Mesenchymal stem cell (in vitro differentiated cells and primary cell): ENCODE results near the gene PTGFRN.
A peak's percentile ranks its signal among the peaks of the same experiment; 100 is the strongest.

Source experiments
- DNase-seq: peaks from one replicate; pipeline ENCODE4 v3.0.0-alpha.2; 2013
- H2AFZ ChIP-seq: one replicate; pipeline ENCODE4 v1.6.1; 2013; ENCODE audit warnings: low read depth, mild to moderate bottlenecking, control low read depth, inconsistent platforms, low read length, moderate library complexity
- H2AK5ac ChIP-seq: 2 replicates; pipeline ENCODE4 v1.6.1; 2013; ENCODE audit warnings: low read length, moderate library complexity, mild to moderate bottlenecking, inconsistent platforms; ENCODE audit not compliant: severe bottlenecking
- H2BK120ac ChIP-seq: one replicate; pipeline ENCODE4 v1.6.1; 2013; ENCODE audit warnings: low read depth, mild to moderate bottlenecking, inconsistent platforms, low read length, moderate library complexity
- H2BK12ac ChIP-seq, 2 experiments: one replicate each; pipeline ENCODE4 v1.6.1; 2013; ENCODE audit warnings: inconsistent platforms in 2 of 2, low read length in 2 of 2, mild to moderate bottlenecking in 2 of 2, moderate library complexity in 2 of 2, control low read depth in 1 of 2
- H2BK15ac ChIP-seq: one replicate; pipeline ENCODE4 v1.6.1; 2013; ENCODE audit warnings: mild to moderate bottlenecking, low read depth, inconsistent platforms; ENCODE audit not compliant: poor library complexity, severe bottlenecking
- H2BK5ac ChIP-seq: 2 replicates; pipeline ENCODE4 v1.6.1; 2013; ENCODE audit warnings: low read depth, mild to moderate bottlenecking, low read length, control low read depth, inconsistent platforms; ENCODE audit not compliant: poor library complexity, severe bottlenecking
- H3K14ac ChIP-seq, 2 experiments: one replicate each; pipeline ENCODE4 v1.6.1; 2013; ENCODE audit warnings: inconsistent platforms in 2 of 2, low read length in 2 of 2, control low read depth in 1 of 2, mild to moderate bottlenecking in 1 of 2, moderate library complexity in 1 of 2
- H3K18ac ChIP-seq, 2 experiments: one replicate each; pipeline ENCODE4 v1.6.1; 2013; ENCODE audit warnings: inconsistent platforms in 2 of 2, low read length in 2 of 2, control low read depth in 1 of 2, low read depth in 1 of 2, mild to moderate bottlenecking in 1 of 2
- H3K23ac ChIP-seq, 2 experiments: one replicate each; pipeline ENCODE4 v1.6.1; 2013; ENCODE audit warnings: inconsistent platforms in 2 of 2, low read length in 2 of 2, mild to moderate bottlenecking in 2 of 2, moderate library complexity in 2 of 2, control low read depth in 1 of 2
- H3K27ac ChIP-seq: 2 replicates; pipeline ENCODE4 v1.5.1; 2013; ENCODE audit warnings: mild to moderate bottlenecking, moderate library complexity, low read length, control low read depth, inconsistent platforms; ENCODE audit not compliant: poor library complexity, severe bottlenecking
- H3K27me3 ChIP-seq, 2 experiments: 2 replicates each; pipeline versions ENCODE4 v1.6.1 to v1.7.0; 2013; ENCODE audit warnings: low read length in 2 of 2, mild to moderate bottlenecking in 2 of 2, moderate library complexity in 2 of 2, control low read depth in 1 of 2, inconsistent platforms in 1 of 2; ENCODE audit not compliant: control insufficient read depth in 1 of 2, insufficient read depth in 1 of 2
- H3K36me3 ChIP-seq, 2 experiments: 2 replicates each; pipeline versions ENCODE4 v1.6.1 to v1.7.0; 2013; ENCODE audit warnings: low read length in 2 of 2, control low read depth in 1 of 2, inconsistent platforms in 1 of 2, low read depth in 1 of 2, mild to moderate bottlenecking in 1 of 2; ENCODE audit not compliant: insufficient read depth in 2 of 2, control insufficient read depth in 1 of 2
- H3K4ac ChIP-seq, 2 experiments: one replicate each; pipeline ENCODE4 v1.6.1; 2013; ENCODE audit warnings: inconsistent platforms in 2 of 2, low read length in 2 of 2, mild to moderate bottlenecking in 2 of 2, moderate library complexity in 2 of 2, control low read depth in 1 of 2, low read depth in 1 of 2
- H3K4me1 ChIP-seq: 2 replicates; pipeline ENCODE4 v1.6.1; 2013; ENCODE audit warnings: low read depth, low read length, control low read depth; ENCODE audit not compliant: control insufficient read depth, insufficient read depth
- H3K4me2 ChIP-seq: 2 replicates; pipeline ENCODE4 v1.6.1; 2013; ENCODE audit warnings: low read length, mild to moderate bottlenecking, inconsistent platforms; ENCODE audit not compliant: poor library complexity, severe bottlenecking
- H3K4me3 ChIP-seq, 2 experiments: 2 replicates each; pipeline versions ENCODE4 v1.5.1 to v1.7.0; 2013; ENCODE audit warnings: low read length in 2 of 2, mild to moderate bottlenecking in 2 of 2, control low read depth in 1 of 2, low read depth in 1 of 2; ENCODE audit not compliant: insufficient read depth in 1 of 2
- H3K79me1 ChIP-seq: replicated peaks from 2 replicates; pipeline ENCODE4 v1.6.1; 2013; ENCODE audit warnings: mild to moderate bottlenecking, control low read depth, low read length, inconsistent platforms; ENCODE audit not compliant: poor library complexity, severe bottlenecking
- H3K9ac ChIP-seq: 2 replicates; pipeline ENCODE4 v1.7.0; 2013; ENCODE audit warnings: mild to moderate bottlenecking, low read length, moderate library complexity
- H3K9me3 ChIP-seq: 2 replicates; pipeline ENCODE4 v1.7.0; 2013; ENCODE audit warnings: mild to moderate bottlenecking, low read length; ENCODE audit not compliant: control insufficient read depth
- H4K8ac ChIP-seq: one replicate; pipeline ENCODE4 v1.6.1; 2013; ENCODE audit warnings: inconsistent platforms, mild to moderate bottlenecking, low read length, moderate library complexity
- H4K91ac ChIP-seq: one replicate; pipeline ENCODE4 v1.6.1; 2013; ENCODE audit warnings: mild to moderate bottlenecking, low read length, inconsistent platforms
- WGBS: methylation state at CpG from one replicate; pipeline ENCODE4 v1.1.7; 2013; ENCODE audit warnings: mixed read lengths; 5-methylcytosine and 5-hydroxymethylcytosine counted together

Gene PTGFRN

DNA sequence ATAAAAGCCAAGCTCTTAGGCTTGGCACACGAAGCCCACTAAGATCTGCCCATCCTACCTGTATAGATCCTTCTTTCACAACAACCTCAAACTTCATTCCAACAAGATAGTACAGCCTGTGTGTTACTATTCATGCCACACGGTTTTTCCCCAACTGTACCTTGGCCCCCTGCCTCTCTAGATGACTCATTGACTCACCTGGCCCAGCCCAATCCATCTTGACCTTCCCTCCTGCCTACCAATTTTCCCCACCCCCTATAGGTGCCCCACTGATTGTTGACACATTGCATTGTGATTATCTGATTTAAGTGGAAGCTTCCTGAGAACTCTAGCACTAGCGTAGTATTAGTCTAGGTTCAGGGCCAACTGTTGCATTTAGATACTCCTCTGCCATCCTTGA lies 89.9 kb downstream of the PTGFRN start:
- H3K14ac ChIP-seq = no peak overlapping the region
- peak overlapping the region; percentile 17 for H2AK5ac ChIP-seq
- H3K4me1 ChIP-seq = peaks cover 9% of the 10 kb centered on the region
- H3K27ac ChIP-seq = no peak overlapping the region
- no peaks in the 10 kb centered on the region for H3K27me3 ChIP-seq
- WGBS = 70% methylated on average over 3 of the region's 3 CpGs
- no peak overlapping the region for H2BK12ac ChIP-seq
- no peaks in the 10 kb centered on the region for H3K79me1 ChIP-seq
- no peak overlapping the region for H2BK120ac ChIP-seq
- H3K9ac ChIP-seq = no peak overlapping the region
- no peak for DNase-seq
- H3K23ac ChIP-seq = no peak overlapping the region
- no peak overlapping the region for H4K8ac ChIP-seq
- no peak overlapping the region for H3K18ac ChIP-seq
- H2BK5ac ChIP-seq = no peak overlapping the region
- no peaks in the 10 kb centered on the region for H3K36me3 ChIP-seq
- H2AFZ ChIP-seq = no peak overlapping the region
- H3K4me3 ChIP-seq = no peak overlapping the region
- H4K91ac ChIP-seq = no peak overlapping the region
- H2BK15ac ChIP-seq = no peak overlapping the region
- H3K4ac ChIP-seq = no peak overlapping the region
- H3K9me3 ChIP-seq = no peaks in the 10 kb centered on the region
- H3K4me2 ChIP-seq = no peak overlapping the region

DNA sequence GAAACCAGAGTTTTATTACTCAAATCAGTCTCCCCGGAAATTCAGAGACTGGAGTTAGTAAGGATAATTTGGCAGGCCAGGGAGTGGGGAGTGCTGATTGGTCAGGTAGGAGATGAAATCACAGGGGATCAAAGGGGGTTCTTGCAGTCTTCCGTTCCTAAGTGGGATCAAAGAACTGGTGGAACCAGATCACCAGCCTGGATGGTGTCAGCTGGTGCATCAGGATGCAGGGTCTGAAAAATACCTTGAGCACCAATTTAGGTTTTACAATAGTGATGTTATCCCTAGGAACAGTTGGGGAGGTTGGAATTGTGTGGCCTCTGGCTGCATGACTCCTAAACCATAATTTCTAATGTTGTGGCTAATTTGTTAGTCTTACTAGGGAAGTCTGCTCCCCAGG lies 90.4 kb downstream of the PTGFRN start:
- Histone ChIP-seq H4K91ac (no peak overlapping the region), H2BK12ac (no peak overlapping the region), H2BK120ac (no peak overlapping the region), H3K18ac (no peak overlapping the region), H2BK15ac (no peak overlapping the region), H3K9ac (no peak overlapping the region), H2BK5ac (no peak overlapping the region), H3K79me1 (no peaks in the 10 kb centered on the region), H3K36me3 (no peaks in the 10 kb centered on the region), H2AK5ac (no peak overlapping the region), H3K9me3 (no peaks in the 10 kb centered on the region), H3K27ac (no peak overlapping the region), H3K4me1 (peaks cover 9% of the 10 kb centered on the region), H2AFZ (no peak overlapping the region), H3K27me3 (no peaks in the 10 kb centered on the region), H3K23ac (no peak overlapping the region), H3K4me2 (no peak overlapping the region), H4K8ac (no peak overlapping the region), H3K4me3 (no peak overlapping the region), H3K14ac (no peak overlapping the region), H3K4ac (no peak overlapping the region)
- DNase-seq = no peak
- WGBS = 94% methylated on average over 2 of the region's 2 CpGs

DNA sequence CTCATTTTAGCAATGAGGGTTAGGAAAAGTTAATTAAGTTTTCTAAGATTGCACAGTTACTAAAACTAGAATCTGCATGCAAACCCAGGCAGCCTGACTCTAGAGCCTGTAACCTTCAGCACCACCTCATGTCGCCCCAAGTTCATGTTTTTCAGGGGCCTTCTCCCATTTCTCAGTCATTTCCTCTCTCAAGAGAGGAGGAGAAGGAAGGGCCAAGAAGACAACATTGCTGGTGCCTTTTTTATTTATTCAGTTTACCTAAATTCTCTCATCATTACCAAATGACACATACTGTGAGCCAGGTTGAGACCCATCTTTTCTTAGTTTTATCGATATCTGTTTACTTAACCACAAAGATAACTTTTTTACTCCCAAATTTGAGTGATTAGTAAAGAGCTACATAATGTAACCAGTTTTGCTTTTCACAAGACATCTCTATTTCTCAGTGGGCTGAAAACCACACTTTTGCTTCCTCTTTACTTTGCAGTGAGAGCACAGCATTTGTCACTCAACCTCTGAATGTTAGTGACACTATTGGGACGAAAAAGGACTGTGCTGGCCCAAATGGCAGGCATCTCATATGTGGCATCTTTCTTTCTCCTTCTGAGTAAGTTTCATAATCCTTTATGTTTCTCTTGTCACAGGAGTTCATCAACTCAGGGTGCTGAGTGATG lies 91.7 kb downstream of the PTGFRN start, which contains the start of gene CD101:
CD101 (plus strand) TSS at position 507 of the 674 bp plus-strand sequence; CDS start at position 565, 58 bp downstream.
- Histone ChIP-seq H4K8ac (no peak within 1 kb of the TSS), H2BK12ac (no peak within 1 kb of the TSS), H3K27me3 (no peaks in the 10 kb centered on the region), H2BK15ac (no peak within 1 kb of the TSS), H2AFZ (no peak within 1 kb of the TSS), H3K79me1 (no peaks in the 10 kb centered on the region), H3K27ac (no peak within 1 kb of the TSS), H2BK120ac (no peak within 1 kb of the TSS), H3K4me2 (no peak within 1 kb of the TSS), H2AK5ac (peak within 1 kb of the TSS; percentile 91), H3K4me3 (no peak within 1 kb of the TSS), H3K9ac (no peak within 1 kb of the TSS), H3K4me1 (peaks cover 8% of the 10 kb centered on the region), H3K9me3 (no peaks in the 10 kb centered on the region), H3K4ac (no peak within 1 kb of the TSS), H3K18ac (no peak within 1 kb of the TSS), H2BK5ac (no peak within 1 kb of the TSS), H3K36me3 (no peaks in the 10 kb centered on the region), H3K23ac (no peak within 1 kb of the TSS), H4K91ac (no peak within 1 kb of the TSS), H3K14ac (no peak within 1 kb of the TSS)
- no peak for DNase-seq
- 90% methylated on average over 2 of the region's 3 CpGs for WGBS

GRCh38 chr1:117003223-117003875 lies 93.6 kb downstream of the PTGFRN start:
- 99% methylated on average over 2 of the region's 2 CpGs for WGBS
- H2BK5ac ChIP-seq = no peak overlapping the region
- H3K79me1 ChIP-seq = no peaks in the 10 kb centered on the region
- H2BK12ac ChIP-seq = no peak overlapping the region
- no peak overlapping the region for H3K14ac ChIP-seq
- no peak overlapping the region for H3K4ac ChIP-seq
- H3K23ac ChIP-seq = no peak overlapping the region
- no peaks in the 10 kb centered on the region for H3K27me3 ChIP-seq
- peak overlapping the region; percentile 97 for H2AK5ac ChIP-seq
- DNase-seq = no peak
- peak overlapping the region; percentile 84 for H3K27ac ChIP-seq
- H2BK15ac ChIP-seq = no peak overlapping the region
- H3K4me2 ChIP-seq = no peak overlapping the region
- no peak overlapping the region for H4K91ac ChIP-seq
- no peak overlapping the region for H3K18ac ChIP-seq
- H3K9me3 ChIP-seq = no peaks in the 10 kb centered on the region
- no peak overlapping the region for H2AFZ ChIP-seq
- H4K8ac ChIP-seq = no peak overlapping the region
- H3K9ac ChIP-seq = no peak overlapping the region
- H3K4me1 ChIP-seq = peaks cover 9% of the 10 kb centered on the region
- no peak overlapping the region for H3K4me3 ChIP-seq
- H2BK120ac ChIP-seq = no peak overlapping the region
- no peaks in the 10 kb centered on the region for H3K36me3 ChIP-seq
